Germinal center (tissue), 1 donor: ENCODE results near the gene LUZP1.
A peak's percentile ranks its signal among the peaks of the same experiment; 100 is the strongest.

Experiments
- DNase-seq: peaks from one replicate; pipeline ENCODE4 v3.0.0; 2012; ENCODE audit warnings: mixed read lengths, low spot score

Gene LUZP1

GRCh38 chr1:23116216-23116836 lies 52.3 kb downstream of the LUZP1 start:
- no peak for DNase-seq

DNA sequence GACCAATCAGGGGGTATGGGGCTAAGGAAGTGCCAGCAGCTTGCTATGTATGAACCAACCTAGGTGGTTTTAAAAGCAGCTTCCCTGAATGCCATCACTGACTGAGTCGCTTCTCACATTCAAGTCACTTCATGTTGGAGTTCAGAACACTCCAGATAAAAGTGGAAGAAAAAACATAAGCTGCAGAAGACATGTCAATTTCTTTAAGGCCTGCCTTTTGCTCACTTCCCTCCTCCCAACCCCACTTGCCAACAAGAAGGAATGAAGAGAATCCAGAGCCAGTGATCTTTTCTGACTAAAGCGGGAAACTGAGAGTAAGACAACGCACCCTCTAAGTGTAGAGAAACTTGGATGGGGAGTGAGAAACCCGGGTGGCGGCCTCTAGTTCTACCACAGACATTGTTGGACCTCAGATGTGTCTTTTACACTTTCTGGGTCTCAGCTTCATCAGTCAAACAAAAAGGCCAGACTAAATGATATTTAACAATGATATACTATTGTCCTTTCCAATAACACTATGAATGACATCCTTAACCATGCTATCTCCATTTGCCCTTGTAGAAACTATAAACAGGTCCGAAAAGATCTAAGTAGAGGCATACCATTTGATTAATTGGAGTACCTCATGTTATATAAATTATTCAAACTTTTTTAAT lies 54.1 kb downstream of the LUZP1 start:
- DNase-seq, result no peak

GRCh38 chr1:23111600-23112535 lies 56.8 kb downstream of the LUZP1 start:
- DNase-seq, result no peak

DNA sequence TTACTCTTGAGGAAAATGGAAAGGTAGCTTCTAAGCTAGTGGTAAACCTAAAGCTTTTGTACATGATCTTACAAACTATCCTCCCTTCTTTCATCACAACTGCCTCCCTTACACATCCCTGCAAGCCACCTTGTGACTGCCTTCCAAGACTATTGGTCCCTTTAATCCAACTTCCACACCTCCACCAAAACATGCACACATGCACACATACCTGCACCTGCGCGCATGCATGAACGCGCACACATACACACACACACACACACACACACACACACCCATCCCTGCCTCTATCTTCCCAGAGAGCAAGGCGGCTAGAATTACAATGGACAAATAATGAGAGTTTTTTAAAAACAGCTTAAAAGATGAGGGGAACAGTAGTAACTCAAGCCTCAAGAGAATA lies 58.3 kb downstream of the LUZP1 start:
- DNase-seq, result no peak

DNA sequence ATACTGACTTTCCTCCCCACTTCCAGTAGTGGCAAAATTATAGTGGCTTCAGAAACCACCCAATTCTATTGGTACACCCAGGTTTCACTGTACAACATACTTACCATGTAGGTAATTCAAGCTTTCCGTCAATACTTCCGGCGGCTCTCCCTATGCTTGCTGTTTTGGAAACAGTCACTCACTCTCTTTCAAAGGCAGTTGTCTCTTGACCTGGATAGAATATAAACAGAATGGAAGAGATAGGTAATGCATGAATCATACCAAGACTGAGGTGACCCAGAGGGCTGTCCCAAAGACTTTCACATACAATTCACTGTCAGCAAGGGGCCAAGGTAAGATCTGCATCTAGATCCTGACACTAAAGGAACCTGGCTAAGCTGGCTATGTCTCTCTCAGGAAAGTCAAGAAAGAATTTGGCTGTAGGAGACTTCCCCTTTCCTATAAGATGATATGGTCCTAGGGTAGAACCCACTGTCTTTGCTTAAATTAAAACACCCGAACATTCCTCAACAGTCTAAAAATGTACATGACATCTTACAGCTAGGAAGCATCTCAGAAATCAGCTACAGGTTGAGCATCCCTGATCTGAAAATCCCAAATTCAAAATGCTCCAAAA lies 59.6 kb downstream of the LUZP1 start:
- DNase-seq, result no peak

DNA sequence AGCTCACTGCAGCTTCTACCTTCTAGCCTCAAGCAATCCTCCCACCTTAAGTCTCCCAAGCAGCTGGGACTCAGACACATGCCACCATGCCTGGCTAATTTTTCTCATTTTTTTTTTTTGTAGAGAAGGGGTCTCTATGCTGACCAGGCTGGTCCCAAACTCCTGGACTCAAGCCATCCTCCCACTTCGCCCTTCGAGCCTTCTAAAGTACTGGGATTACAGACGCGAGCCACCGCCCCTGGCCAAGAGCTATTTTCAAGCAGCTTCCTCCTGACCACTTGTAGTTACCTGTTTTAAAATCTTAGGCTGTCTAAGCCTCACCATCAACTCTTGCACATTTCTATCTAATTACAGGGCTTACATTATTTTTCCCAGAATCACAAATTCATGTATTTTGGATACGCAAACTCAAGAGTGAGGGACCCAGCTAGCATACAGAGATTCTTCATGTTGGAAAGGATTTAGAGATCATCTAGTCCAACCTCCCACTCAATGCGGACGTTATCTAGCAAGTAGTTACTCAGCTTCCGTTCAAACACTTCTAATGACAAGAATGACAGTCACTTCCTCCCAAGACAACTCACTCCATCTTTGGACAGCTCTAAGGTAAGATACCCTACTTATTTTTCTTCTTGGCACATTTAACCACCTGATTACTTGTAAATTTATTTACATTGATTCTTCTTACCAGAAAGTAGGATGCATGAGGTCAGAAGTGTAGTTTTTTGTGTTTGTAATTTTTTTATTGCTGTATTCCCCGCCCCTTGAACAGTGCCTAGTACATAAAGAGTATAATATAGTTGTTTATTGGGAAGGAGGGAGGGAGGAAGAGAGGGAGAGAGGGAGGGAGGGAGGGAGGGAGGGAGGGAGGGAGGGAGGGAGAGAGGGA lies 65.4 kb downstream of the LUZP1 start:
- DNase-seq, result no peak

GRCh38 chr1:23102289-23102688 lies 66.4 kb downstream of the LUZP1 start:
- DNase-seq, result no peak

GRCh38 chr1:23101887-23102286 lies 66.8 kb downstream of the LUZP1 start:
- no peak for DNase-seq

GRCh38 chr1:23101101-23101827 lies 67.4 kb downstream of the LUZP1 start:
- no peak for DNase-seq

GRCh38 chr1:23100074-23100748 lies 68.4 kb downstream of the LUZP1 start:
- DNase-seq, result no peak

DNA sequence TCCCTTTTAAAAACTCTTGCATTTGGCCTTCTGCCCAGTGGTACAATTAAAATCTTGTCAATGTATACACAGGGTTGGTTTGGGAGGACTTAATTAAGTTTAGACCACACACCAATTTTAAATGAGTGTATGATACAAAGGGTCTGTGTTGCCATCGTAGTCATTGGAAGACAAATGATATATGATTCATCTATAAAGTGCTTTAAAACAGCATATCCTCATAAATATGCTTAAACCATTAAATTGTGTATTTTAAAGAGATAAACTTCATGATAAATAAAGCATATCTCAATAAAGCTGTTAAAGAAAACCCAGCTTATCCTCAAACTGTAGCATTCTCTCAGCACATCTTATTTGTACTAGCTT lies 69.5 kb downstream of the LUZP1 start:
- DNase-seq, result no peak

DNA sequence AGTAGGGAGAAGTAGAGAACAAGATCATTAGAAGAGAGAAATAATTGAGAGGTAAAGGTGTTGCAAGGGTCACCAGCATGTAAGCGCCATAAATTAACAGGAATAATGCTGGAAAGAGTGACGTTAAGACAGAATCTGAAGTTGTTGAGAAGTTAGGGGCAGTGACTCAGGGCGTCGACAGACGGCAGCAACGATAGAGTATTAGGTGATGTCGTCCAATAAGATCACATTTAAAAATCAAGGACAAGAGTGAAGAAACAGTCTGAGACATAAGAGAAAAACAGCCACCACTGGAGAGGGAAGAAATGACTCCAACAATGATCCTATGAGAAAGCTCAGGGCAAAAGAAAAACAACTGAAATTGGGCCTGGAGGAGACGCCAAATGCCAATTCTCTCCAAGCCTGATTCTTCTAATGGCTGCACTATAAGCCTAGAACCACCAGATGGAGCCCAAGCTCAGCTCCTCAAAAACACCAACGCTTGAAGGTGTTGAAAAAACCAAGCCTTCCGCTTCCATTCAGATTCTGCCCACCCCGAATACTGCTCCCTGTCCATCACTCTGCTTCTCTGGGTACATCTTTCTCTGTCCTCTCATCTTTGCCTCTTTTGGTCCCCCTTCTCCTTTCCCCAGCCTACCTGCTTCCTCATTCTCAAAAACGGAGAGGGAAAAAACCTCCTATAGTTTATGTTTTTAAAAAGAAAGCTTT lies 70.0 kb downstream of the LUZP1 start:
- peak; percentile 67 for DNase-seq

DNA sequence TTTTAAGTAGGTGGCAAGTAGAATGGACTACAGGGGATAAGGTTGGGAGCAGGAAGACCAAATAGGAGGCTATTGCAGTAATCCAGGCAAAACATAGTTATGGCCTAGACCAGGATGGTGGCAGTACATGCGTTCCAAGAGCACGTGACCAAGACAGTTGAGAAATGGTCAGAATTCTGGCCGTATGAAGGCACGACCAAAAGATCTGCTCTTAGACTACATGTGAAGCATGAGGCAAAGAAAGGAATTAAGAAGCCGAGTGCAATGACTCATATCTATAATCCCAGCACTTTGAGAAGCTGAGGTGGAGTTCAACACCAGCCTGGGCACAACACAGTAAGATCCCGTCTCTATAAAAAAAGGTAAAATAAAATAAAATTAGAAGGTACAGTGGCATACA lies 71.3 kb downstream of the LUZP1 start:
- no peak for DNase-seq

DNA sequence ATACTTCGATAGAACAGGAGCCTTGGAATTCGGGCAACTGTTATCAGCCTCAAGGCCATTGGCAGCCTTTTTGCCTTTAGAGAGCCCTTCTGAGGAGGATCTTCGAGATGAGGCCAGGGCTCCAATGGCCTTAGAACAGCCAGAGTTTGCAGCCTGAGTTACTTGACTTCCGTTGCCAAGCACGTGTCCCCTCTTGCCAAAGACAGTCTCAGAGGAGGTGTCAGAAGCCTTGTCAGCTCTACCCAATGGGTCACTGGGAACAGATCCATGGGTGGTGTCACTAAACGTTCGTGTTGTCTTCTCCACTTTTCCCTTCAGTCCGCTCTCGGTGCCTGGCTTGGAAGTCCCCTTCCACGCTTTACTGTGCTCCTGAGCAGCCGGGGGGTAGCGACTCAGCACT lies 76.2 kb downstream of the LUZP1 start:
- no peak for DNase-seq

DNA sequence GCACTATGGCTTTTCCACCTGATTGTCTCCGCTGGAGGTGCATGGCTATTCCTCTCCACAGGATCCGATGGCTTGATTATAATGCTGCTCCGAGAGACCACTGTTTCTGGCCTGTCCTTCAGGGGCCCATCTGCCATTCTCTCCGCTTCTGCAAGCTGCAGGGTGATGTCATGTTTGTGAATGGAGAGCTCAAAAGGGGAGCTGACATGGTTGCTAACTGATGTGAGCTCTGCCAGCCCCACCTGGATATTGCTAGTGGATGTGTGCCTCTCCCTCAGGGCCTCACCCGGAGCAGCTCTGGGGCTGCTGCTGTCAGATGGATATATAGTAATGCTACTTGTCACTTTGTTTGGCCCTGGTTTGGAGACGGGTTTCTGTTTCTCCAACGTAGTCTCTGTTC lies 77.1 kb downstream of the LUZP1 start:
- DNase-seq, result no peak

GRCh38 chr1:23090056-23090455 lies 78.6 kb downstream of the LUZP1 start:
- no peak for DNase-seq

GRCh38 chr1:23088027-23088426 lies 80.6 kb downstream of the LUZP1 start:
- no peak for DNase-seq

DNA sequence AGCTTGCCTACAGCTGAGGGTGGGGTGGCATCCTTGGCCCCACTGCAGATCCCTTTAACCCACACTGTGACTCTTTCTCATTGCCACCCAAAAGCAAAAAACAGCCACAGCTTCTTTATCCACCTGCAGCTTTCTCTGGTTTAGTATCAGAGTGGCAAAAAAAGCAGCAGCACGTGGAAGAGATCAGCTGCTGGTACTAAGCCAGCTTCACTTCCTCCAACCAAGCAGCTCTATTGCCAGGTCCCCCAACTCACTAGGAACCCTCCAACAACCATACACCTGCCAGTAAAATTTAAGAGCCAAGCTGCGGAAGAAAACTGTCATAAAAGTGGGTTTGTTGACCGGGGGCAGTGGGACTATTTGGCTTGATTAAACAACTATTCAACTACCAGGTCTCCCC lies 83.0 kb downstream of the LUZP1 start:
- DNase-seq, result no peak

DNA sequence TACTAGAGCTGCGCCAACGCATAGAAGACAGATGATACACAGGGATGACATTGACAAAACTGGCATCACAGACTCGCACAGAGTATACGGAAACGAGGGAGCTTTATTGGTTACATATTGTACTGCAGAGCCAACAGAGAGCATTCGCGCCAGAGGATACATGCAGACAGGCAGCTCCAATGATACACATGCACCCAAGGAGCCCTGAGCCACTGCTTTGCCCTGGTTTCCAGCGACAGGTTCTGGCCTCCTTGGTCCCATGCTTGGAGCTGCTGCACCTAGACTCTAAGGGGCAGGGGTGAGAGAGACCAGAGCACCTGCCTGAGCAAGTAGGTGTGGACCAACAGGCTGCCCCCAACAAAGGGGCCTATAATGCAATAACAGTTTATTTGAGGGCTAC lies 83.8 kb downstream of the LUZP1 start:
- no peak for DNase-seq
